NCI-H146 (cell line): Measurements from ENCODE around the gene SLC17A2.
"Not testable (repeated sequence)": the region's sequence is repeated elsewhere in the genome, so short reads cannot be mapped to it uniquely, and the experiment has no call there.

Experiments
- DNase-seq: peaks from one replicate; lab custom pipeline; 2025; lab: John Stamatoyannopoulos, UW

Gene SLC17A2

GRCh38 chr6:25952535-25952934, 22.0 kb upstream of the SLC17A2 start:
- DNase-seq: no peak

GRCh38 chr6:25951296-25952032, 21.0 kb upstream of the SLC17A2 start:
- DNase-seq: no peak

- no peak for DNase-seq
Measured at GRCh38 chr6:25950297-25950696, 19.8 kb upstream of the SLC17A2 start.

GRCh38 chr6:25949695-25950094, 19.2 kb upstream of the SLC17A2 start:
- DNase-seq: no peak

- DNase-seq: not testable (repeated sequence)
Measured at GRCh38 chr6:25947492-25947891, 17.0 kb upstream of the SLC17A2 start.

GRCh38 chr6:25946631-25947030, 16.1 kb upstream of the SLC17A2 start:
- no peak for DNase-seq

GRCh38 chr6:25945738-25946137, 15.2 kb upstream of the SLC17A2 start:
- not testable (repeated sequence) for DNase-seq

GRCh38 chr6:25944688-25945574, 14.4 kb upstream of the SLC17A2 start:
- no peak for DNase-seq

GRCh38 chr6:25943887-25944286, 13.4 kb upstream of the SLC17A2 start:
- DNase-seq: no peak

GRCh38 chr6:25942561-25943147, 12.2 kb upstream of the SLC17A2 start:
- DNase-seq: peak; percentile 33

GRCh38 chr6:25939593-25939992, 9.1 kb upstream of the SLC17A2 start:
- no peak for DNase-seq

GRCh38 chr6:25935953-25936352, 5.5 kb upstream of the SLC17A2 start:
- no peak for DNase-seq

- no peak for DNase-seq
Measured at GRCh38 chr6:25934735-25935313, 4.3 kb upstream of the SLC17A2 start.

GRCh38 chr6:25934156-25934555, 3.7 kb upstream of the SLC17A2 start:
- no peak for DNase-seq

GRCh38 chr6:25931411-25931709, 869 bp upstream of the SLC17A2 start:
- no peak for DNase-seq

GRCh38 chr6:25929785-25930184, 706 bp downstream of the SLC17A2 start:
- DNase-seq: not testable (repeated sequence)

GRCh38 chr6:25928562-25929324, 1.7 kb downstream of the SLC17A2 start:
- DNase-seq: no peak

GRCh38 chr6:25927756-25928216, 2.7 kb downstream of the SLC17A2 start:
- DNase-seq: no peak

GRCh38 chr6:25927178-25927577, 3.3 kb downstream of the SLC17A2 start:
- DNase-seq: no peak

- DNase-seq: no peak
Measured at GRCh38 chr6:25925876-25926275, 4.6 kb downstream of the SLC17A2 start.

- no peak for DNase-seq
Measured at GRCh38 chr6:25922301-25922700, 8.2 kb downstream of the SLC17A2 start.
